Measurements from ENCODE around the gene TMEM134. TPM values are rescaled to one million over a fixed set of nuclear protein-coding genes. Genes with fewer than 3 reads are reported as not detected.

Gene TMEM134
- total and polyA plus RNA-seq, 10 of the 15 experiments (the other 5 are each of a cell fraction or from before 2014, with no cell fraction given): 1.6 to 93.8 (median 27.8) TPM

DNA sequence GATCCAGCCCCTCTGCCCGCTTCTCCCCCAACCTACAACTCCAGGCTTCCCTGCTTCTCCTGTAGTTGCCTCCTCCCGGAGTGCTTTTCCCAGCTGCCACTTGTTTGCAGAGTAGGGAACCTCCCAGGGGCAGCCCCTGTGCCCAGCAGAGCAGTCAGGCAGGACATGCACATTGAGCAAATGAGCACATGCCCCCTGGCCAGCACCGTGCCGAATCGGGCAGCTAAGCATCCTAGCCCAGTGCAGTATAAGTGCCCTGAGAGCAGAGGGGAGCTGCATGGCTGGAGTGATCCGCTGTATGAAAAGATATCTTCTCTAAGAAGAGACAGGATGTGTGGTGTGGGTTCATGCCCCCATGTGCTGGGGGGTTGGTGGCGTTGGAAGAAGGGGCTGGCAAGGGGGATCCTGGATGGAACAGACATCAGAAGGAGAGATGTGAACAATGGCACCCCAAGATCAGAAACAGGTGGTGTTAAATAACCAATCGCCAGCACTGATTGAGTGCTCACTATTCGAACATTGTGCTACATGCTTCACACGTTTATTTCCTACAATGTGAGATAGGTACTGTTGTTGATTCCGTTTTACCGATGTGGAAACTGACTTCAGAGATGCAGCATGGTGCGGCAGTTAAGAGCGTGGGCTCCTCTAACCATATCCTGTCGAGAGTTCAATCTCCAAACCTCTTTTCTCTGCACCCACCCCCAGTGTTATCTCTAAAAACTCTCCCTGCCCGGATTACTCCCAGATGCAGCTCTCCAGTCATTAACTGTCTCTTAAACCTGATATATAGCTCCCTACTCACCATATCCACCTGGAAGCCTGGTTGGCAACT lies 15.0 kb upstream of the TMEM134 start (continued):
- TF ChIP-seq, protein P1, sequence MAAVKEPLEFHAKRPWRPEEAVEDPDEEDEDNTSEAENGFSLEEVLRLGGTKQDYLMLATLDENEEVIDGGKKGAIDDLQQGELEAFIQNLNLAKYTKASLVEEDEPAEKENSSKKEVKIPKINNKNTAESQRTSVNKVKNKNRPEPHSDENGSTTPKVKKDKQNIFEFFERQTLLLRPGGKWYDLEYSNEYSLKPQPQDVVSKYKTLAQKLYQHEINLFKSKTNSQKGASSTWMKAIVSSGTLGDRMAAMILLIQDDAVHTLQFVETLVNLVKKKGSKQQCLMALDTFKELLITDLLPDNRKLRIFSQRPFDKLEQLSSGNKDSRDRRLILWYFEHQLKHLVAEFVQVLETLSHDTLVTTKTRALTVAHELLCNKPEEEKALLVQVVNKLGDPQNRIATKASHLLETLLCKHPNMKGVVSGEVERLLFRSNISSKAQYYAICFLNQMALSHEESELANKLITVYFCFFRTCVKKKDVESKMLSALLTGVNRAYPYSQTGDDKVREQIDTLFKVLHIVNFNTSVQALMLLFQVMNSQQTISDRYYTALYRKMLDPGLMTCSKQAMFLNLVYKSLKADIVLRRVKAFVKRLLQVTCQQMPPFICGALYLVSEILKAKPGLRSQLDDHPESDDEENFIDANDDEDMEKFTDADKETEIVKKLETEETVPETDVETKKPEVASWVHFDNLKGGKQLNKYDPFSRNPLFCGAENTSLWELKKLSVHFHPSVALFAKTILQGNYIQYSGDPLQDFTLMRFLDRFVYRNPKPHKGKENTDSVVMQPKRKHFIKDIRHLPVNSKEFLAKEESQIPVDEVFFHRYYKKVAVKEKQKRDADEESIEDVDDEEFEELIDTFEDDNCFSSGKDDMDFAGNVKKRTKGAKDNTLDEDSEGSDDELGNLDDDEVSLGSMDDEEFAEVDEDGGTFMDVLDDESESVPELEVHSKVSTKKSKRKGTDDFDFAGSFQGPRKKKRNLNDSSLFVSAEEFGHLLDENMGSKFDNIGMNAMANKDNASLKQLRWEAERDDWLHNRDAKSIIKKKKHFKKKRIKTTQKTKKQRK (IDR thresholded peaks at IDR 0.05; ENCODE audit: low read depth, low read length): no peak
- TF ChIP-seq IKZF2 (IDR thresholded peaks at IDR 0.05) (no peak), JUNB (IDR thresholded peaks at IDR 0.05) (no peak), ZSCAN29 (IDR thresholded peaks at IDR 0.05) (no peak), RCOR1 (conservative IDR thresholded peaks at IDR 0.05; ENCODE audit: low read depth, low read length) (no peak), ETV6 (conservative IDR thresholded peaks at IDR 0.05 in 1 of 2, IDR thresholded peaks at IDR 0.05 in 1 of 2; ENCODE audit: borderline replicate concordance in 1 of 2, low read depth in 1 of 2) (peak in 1 of 2 experiments; percentile 5; a peak in 1 of 4 replicates)

Data from GM12878 (cell line).